CD4-positive, alpha-beta T cell (primary cell): ENCODE data around the gene ZNF319. TPM values are rescaled to one million over a fixed set of nuclear protein-coding genes. Genes with fewer than 3 reads are reported as not detected.

ENCODE experiments used
- ATAC-seq: fragments of 200-7000 bp; cut with Tn5 transposase; one replicate; pipeline ENCODE4 v1.10.0; 2022; ENCODE audit warnings: mild to moderate bottlenecking; ENCODE audit not compliant: poor library complexity
- CTCF ChIA-PET: fragments of 350-600 bp; sonication (Branson Sonifier 250); formaldehyde crosslinking; loops from one replicate; lab custom pipeline; 2021; ENCODE audit warnings: antibody characterized with exemption, inconsistent platforms; lab: Charles Lee
- POLR2A ChIA-PET: fragments of 350-600 bp; sonication (Branson Sonifier 250); formaldehyde crosslinking; loops from one replicate; lab custom pipeline; 2021; ENCODE audit warnings: antibody characterized with exemption, inconsistent platforms; lab: Charles Lee
- DNase-seq, 14 experiments: peaks; one replicate each; pipeline ENCODE4 v3.0.0-alpha.2; 2013 to 2020; ENCODE audit warnings: mixed read lengths in 2 of 14
- H3K27ac ChIP-seq, 2 donors: one replicate each; pipeline versions ENCODE4 v1.5.1 to v1.7.0; 2013; ENCODE audit warnings: low read length in 2 of 2, low read depth in 1 of 2, mild to moderate bottlenecking in 1 of 2
- H3K27me3 ChIP-seq, 2 experiments: 1 replicate in 1 of 2; 2 replicates in 1 of 2; pipeline versions ENCODE4 v1.6.1 to v1.7.0; 2013; ENCODE audit warnings: low read length in 2 of 2, control low read depth in 1 of 2, mild to moderate bottlenecking in 1 of 2, moderate library complexity in 1 of 2; ENCODE audit not compliant: insufficient read depth in 2 of 2, control insufficient read depth in 1 of 2
- H3K36me3 ChIP-seq: one replicate; pipeline ENCODE4 v1.6.1; 2013; ENCODE audit warnings: low read length, control low read depth; ENCODE audit not compliant: insufficient read depth
- H3K4me1 ChIP-seq: one replicate; pipeline ENCODE4 v1.6.1; 2013; ENCODE audit warnings: low read length, control low read depth; ENCODE audit not compliant: insufficient read depth
- H3K4me3 ChIP-seq: one replicate; pipeline ENCODE4 v1.5.1; 2013; ENCODE audit warnings: mild to moderate bottlenecking, low read length, moderate library complexity
- H3K9me3 ChIP-seq, 2 experiments: 1 replicate in 1 of 2; 2 replicates in 1 of 2; pipeline versions ENCODE4 v1.6.1 to v1.7.0; 2013; ENCODE audit warnings: low read length in 2 of 2, mild to moderate bottlenecking in 2 of 2, control low read depth in 1 of 2, moderate library complexity in 1 of 2; ENCODE audit not compliant: control insufficient read depth in 1 of 2, insufficient read depth in 1 of 2
- H3K27ac Mint-ChIP-seq: one replicate; pipeline ENCODE4 v1.8.0; 2020; ENCODE audit warnings: mixed read lengths
- H3K27me3 Mint-ChIP-seq: one replicate; pipeline ENCODE4 v1.8.0; 2021; ENCODE audit warnings: mixed read lengths
- H3K36me3 Mint-ChIP-seq: one replicate; pipeline ENCODE4 v1.8.0; 2021; ENCODE audit warnings: low read depth, mixed read lengths
- H3K4me1 Mint-ChIP-seq: one replicate; pipeline ENCODE4 v1.8.0; 2021; ENCODE audit warnings: low read depth, mixed read lengths
- H3K4me3 Mint-ChIP-seq: one replicate; pipeline ENCODE4 v1.8.0; 2020; ENCODE audit warnings: mild to moderate bottlenecking, mixed read lengths
- H3K9me3 Mint-ChIP-seq: one replicate; pipeline ENCODE4 v1.8.0; 2020; ENCODE audit warnings: mixed read lengths
- intact Hi-C, 2 experiments: fragments of 100-400 bp; cut with DNase I in 1 of 2; cut with micrococcal nuclease in 1 of 2; formaldehyde crosslinking; loops; one replicate each; pipeline versions ENCODE4 v1.15.1 to v1.9.0; 2023 to 2025; cut with DNase I, micrococcal nuclease
- total RNA-seq, 174 experiments: library from RNA in 2 of 174; stranded (reverse) in 2 of 174; gene quantifications; one replicate each; pipeline ENCODE4 v1.2.3 and lab custom pipeline; 2021 to 2026
- TF ChIP-seq, protein P1 (sequence below): fragments of 200-600 bp; IDR thresholded peaks from one replicate; pipeline ENCODE4 v1.8.0; 2022; ENCODE audit warnings: antibody characterized with exemption, mild to moderate bottlenecking

ZNF319 gene
- total RNA-seq, 2 experiments from 2014 or later: 11.4 to 12.9 TPM

DNA sequence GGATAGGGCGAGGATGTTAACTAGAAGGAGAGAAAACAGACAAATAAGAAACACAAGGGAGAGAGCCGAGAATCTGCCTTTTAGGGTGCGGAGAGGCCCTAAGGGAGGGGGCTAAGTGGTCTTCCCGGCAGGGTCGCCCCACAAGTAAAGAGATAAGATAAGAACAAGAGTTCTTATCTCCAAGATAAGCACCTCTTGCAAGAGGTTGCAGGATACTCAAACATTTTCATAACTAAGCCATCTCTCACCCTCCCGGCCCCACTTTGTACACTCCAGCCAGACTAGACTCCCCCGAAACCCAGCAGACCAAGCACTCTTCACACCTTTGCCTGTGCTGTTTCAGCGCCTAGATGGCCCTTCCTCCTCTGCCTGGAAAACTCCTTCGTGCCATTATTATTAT, 14.3 kb downstream of the ZNF319 start:
- H3K27ac Mint-ChIP-seq: peak overlapping the region; percentile 57
- H3K9me3 Mint-ChIP-seq: no peaks in the 10 kb centered on the region
- TF ChIP-seq, protein P1, sequence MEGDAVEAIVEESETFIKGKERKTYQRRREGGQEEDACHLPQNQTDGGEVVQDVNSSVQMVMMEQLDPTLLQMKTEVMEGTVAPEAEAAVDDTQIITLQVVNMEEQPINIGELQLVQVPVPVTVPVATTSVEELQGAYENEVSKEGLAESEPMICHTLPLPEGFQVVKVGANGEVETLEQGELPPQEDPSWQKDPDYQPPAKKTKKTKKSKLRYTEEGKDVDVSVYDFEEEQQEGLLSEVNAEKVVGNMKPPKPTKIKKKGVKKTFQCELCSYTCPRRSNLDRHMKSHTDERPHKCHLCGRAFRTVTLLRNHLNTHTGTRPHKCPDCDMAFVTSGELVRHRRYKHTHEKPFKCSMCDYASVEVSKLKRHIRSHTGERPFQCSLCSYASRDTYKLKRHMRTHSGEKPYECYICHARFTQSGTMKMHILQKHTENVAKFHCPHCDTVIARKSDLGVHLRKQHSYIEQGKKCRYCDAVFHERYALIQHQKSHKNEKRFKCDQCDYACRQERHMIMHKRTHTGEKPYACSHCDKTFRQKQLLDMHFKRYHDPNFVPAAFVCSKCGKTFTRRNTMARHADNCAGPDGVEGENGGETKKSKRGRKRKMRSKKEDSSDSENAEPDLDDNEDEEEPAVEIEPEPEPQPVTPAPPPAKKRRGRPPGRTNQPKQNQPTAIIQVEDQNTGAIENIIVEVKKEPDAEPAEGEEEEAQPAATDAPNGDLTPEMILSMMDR: no peak
- Histone ChIP-seq H3K4me1 (peaks cover 22% of the 10 kb centered on the region), H3K4me3 (no peak overlapping the region), H3K27me3 (no peaks in the 10 kb centered on the region), H3K9me3 (no peaks in the 10 kb centered on the region), H3K27ac (no peak overlapping the region), H3K36me3 (no peaks in the 10 kb centered on the region)
- ATAC-seq: no peak
- POLR2A ChIA-PET: interaction anchor here (3.7 kb wide), 1 partner anchor 14 kb away, joined by 34 read pairs; the partner anchor contains the start of genes USB1 and ZNF319
- H3K36me3 Mint-ChIP-seq: no peaks in the 10 kb centered on the region
- H3K4me1 Mint-ChIP-seq: peaks cover 15% of the 10 kb centered on the region
- H3K4me3 Mint-ChIP-seq: peak overlapping the region; percentile 76
- intact Hi-C loops: loop anchor here in 1 of 2 experiments (5.0 kb wide), 1 partner anchor 249 kb away; the partner anchor contains the start of gene KATNB1
- no peaks in the 10 kb centered on the region for H3K27me3 Mint-ChIP-seq
- DNase-seq: no peak
- CTCF ChIA-PET: interaction anchor here (1.7 kb wide), 1 partner anchor 14 kb away, joined by 5 read pairs; the partner anchor contains the start of gene ZNF319

DNA sequence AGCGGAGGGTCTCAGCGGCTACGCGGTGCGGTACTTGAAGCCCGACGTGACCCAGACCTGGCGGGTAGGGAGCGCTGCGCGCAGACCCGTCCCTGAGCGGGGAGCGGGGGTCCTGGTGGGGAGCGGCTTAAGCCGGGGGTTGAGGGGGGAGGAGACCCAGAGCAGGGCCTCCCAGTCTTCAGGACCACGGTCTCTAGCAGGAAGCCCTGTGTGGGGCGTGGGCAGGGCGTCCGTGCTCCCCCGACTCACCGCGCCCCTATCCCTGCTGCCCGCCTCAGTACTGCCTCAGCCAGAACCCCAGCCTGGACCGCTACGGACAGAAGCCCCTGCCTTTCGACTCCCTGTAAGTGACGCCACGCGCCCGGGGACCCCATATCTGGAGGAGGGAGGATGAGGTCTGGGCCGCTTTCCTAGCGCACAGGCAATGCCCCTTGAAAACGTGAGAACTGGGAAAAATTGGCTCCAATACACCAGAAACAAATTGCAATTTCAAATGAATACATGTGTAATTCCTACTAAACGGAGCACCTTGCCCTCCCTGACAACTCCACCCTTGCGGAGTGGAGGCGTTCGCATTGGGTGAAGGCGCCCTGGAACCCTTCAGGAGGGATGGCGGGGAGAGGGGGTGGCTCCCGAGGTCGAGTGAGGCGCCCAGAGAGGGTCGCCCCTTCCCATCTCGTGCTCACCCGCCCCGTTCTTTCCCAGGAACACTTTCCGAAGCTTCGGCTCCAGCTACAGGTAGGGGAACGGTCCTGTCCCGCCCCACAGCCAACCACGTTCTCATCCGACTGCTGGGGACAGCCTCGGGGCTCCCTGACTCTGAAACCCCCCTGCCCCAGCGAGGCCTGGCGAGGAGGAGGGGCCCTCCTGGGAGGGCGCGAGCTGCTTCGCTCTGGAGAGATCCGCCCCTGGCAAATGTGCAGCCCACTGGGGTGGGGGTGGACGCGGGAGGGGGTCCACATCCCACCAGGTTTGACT, 15.0 kb downstream of the ZNF319 start:
- intact Hi-C loops: loop anchor here (1.0 to 5.0 kb wide), 2 partner anchors 13 to 248 kb away; partner anchors contain the start of gene KATNB1 (in 1 of the 2)
- H3K4me3 ChIP-seq: peak overlapping the region; percentile 81
- H3K27ac ChIP-seq: peak overlapping the region in 1 of 2 donors; percentile 50
- ATAC-seq (peak; percentile 50), DNase-seq (peak in 1 of 14 experiments; percentile 35)
- no peaks in the 10 kb centered on the region for H3K9me3 ChIP-seq
- TF ChIP-seq, protein P1: no peak
- Mint-ChIP-seq H3K27ac (peak overlapping the region; percentile 57), H3K4me1 (peaks cover 15% of the 10 kb centered on the region), H3K9me3 (no peaks in the 10 kb centered on the region), H3K27me3 (no peaks in the 10 kb centered on the region), H3K36me3 (no peaks in the 10 kb centered on the region), H3K4me3 (peak overlapping the region; percentile 94)
- POLR2A ChIA-PET: interaction anchor here (0.6 to 3.7 kb wide), 4 partner anchors 15 to 296 kb away, joined by 3 to 34 read pairs (median 4); partner anchors contain the start of genes USB1 and ZNF319
- CTCF ChIA-PET: no interaction called here
- H3K36me3 ChIP-seq: no peaks in the 10 kb centered on the region
- no peaks in the 10 kb centered on the region for H3K27me3 ChIP-seq
- peaks cover 22% of the 10 kb centered on the region for H3K4me1 ChIP-seq

DNA sequence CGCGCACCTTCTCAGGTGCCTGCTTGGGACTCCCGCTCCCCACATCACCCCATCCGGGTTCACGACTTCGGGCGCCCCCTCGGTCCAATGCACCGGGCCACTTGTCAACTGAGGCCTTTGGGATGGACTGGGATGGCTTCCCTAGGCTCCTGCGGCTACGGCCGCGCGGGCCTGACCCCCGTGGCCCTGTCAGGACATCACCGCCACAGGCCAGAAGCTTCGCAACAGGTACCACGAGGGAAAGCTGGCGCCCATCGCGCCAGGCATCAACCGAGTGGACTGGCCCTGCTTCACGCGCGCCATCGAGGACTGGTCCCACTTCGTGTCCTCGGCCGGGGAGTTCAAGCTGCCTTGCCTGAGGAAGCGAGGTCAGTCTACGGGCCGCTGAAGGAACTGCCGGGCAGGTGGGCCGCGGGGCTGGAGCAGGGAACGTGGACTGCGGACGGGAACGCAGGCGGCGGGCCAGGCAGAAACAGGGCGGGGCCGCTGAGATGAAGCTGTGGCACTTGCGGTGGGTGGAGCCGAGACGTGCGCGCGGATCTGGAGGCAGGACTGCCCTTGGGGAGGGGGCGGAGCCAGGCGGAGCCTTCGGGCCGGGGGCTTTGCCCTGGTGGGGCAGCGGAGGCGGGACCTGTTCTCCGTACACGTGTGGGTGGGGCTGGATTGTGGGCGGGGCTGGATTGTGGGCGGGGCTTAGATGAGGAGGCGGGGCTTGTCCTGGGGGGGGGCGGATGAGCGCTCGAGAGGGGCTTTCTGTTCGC, 15.8 kb downstream of the ZNF319 start:
- POLR2A ChIA-PET: interaction anchor here (0.6 to 3.7 kb wide), 4 partner anchors 15 to 295 kb away, joined by 3 to 34 read pairs (median 4); partner anchors contain the start of genes USB1 and ZNF319
- Mint-ChIP-seq H3K4me3 (peak overlapping the region; percentile 94), H3K27ac (peak overlapping the region; percentile 56), H3K4me1 (peaks cover 15% of the 10 kb centered on the region), H3K36me3 (no peaks in the 10 kb centered on the region), H3K27me3 (no peaks in the 10 kb centered on the region), H3K9me3 (no peaks in the 10 kb centered on the region)
- DNase-seq: peak; percentile 85 to 97 (median 92)
- intact Hi-C loops: loop anchor here (1.0 to 5.0 kb wide), 4 partner anchors 14 to 263 kb away; partner anchors contain the start of gene KATNB1 (in 1 of the 2)
- no peaks in the 10 kb centered on the region for H3K27me3 ChIP-seq
- no peaks in the 10 kb centered on the region for H3K9me3 ChIP-seq
- no peaks in the 10 kb centered on the region for H3K36me3 ChIP-seq
- CTCF ChIA-PET: no interaction called here
- peak overlapping the region; percentile 29 to 50 for H3K27ac ChIP-seq
- peak overlapping the region; percentile 81 for H3K4me3 ChIP-seq
- TF ChIP-seq, protein P1: no peak
- peaks cover 22% of the 10 kb centered on the region for H3K4me1 ChIP-seq
- ATAC-seq: peak; percentile 98
